ENCODE measurements around the gene MANF.

Gene MANF

DNA sequence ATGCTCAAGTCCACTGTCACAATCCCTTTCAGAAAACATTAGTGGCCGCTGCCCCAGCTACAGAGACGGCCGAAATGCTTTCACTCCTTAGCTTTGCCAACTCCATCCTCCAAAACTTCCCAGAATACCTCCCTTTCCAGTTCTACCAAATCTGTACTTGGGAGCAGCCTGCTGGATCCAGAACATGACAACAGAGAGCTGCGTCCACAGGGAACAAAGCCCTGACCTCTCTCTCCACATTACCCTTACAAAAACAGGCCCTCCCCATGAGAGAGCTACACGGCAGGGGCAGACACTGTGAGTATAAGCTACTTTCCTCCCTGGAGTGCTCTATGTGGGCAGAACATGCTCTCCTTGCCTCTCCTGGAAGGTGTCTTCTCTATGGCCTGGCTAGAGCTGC lies 12.3 kb downstream of the MANF start:
- TF ChIP-seq, protein P1, sequence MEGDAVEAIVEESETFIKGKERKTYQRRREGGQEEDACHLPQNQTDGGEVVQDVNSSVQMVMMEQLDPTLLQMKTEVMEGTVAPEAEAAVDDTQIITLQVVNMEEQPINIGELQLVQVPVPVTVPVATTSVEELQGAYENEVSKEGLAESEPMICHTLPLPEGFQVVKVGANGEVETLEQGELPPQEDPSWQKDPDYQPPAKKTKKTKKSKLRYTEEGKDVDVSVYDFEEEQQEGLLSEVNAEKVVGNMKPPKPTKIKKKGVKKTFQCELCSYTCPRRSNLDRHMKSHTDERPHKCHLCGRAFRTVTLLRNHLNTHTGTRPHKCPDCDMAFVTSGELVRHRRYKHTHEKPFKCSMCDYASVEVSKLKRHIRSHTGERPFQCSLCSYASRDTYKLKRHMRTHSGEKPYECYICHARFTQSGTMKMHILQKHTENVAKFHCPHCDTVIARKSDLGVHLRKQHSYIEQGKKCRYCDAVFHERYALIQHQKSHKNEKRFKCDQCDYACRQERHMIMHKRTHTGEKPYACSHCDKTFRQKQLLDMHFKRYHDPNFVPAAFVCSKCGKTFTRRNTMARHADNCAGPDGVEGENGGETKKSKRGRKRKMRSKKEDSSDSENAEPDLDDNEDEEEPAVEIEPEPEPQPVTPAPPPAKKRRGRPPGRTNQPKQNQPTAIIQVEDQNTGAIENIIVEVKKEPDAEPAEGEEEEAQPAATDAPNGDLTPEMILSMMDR (IDR thresholded peaks at IDR 0.05; ENCODE audit: low read depth, low read length, missing control alignments) = no peak
- H3K4me3 ChIP-seq (ENCODE audit: low read depth, low read length) = no peak overlapping the region
- in situ Hi-C loops (cut with HindIII; ENCODE audit: low sequenced_read_pairs) = no loop called here
- no peak for DNase-seq (ENCODE audit: low read depth)

DNA sequence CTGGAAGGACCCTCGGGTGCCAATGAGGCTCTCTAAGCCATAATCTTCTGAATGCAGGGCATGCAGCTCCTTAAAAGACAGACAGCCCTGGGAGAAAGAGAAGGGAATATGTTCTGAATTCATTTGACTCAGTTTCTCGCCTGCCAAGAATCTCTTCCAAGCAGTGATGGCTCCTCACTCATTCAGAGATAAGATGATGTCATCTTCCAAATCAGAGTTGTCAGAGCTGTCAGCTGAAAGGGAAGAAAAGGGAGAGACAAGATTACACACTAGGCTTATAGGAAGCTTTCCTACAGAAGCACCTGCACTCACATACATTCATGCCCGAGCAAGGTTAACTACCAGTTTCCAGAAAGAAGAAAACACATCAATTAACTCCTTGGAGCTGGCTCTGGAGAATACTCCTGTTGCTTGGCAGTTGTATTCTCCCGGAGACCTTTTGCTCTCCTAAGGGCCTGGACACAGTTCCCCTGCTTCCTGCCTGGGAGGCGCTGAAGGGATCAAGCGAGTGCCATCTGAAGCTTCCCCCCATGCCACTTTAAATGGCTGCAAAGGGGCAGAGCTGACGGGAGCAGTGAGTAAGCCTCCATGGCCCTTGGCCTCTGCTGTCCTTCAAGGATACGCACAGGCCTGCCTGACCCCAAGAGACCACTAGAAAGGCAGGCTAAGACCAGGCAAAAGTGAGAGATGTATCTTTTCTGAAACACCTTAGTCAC lies 13.7 kb downstream of the MANF start:
- no peak for DNase-seq (ENCODE audit: low read depth)
- H3K4me3 ChIP-seq (ENCODE audit: low read depth, low read length) = no peak overlapping the region
- TF ChIP-seq, protein P1 (IDR thresholded peaks at IDR 0.05; ENCODE audit: low read depth, low read length, missing control alignments) = no peak
- in situ Hi-C loops (cut with HindIII; ENCODE audit: low sequenced_read_pairs) = no loop called here

DNA sequence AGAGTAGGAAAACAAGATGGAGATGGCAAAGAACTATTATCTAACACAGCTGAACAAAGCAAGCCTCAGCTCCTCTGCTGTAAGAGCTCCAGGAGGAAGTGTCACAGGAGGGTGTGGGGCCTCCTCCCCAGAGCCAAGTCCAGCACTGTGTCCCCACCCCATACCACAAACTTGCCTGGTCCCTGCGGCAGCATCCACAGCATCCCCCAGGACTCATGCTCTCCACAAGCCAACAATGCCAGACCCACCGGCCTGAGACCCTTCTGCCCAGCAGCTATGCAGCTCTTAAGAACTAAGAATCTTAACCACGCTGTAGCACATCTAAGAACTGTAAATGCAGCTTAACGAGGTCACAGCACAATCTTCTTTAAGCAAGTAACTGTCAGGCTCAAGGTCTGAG lies 15.1 kb downstream of the MANF start:
- DNase-seq (ENCODE audit: low read depth) = no peak
- in situ Hi-C loops (cut with HindIII; ENCODE audit: low sequenced_read_pairs) = no loop called here
- no peak overlapping the region for H3K4me3 ChIP-seq (ENCODE audit: low read depth, low read length)

DNA sequence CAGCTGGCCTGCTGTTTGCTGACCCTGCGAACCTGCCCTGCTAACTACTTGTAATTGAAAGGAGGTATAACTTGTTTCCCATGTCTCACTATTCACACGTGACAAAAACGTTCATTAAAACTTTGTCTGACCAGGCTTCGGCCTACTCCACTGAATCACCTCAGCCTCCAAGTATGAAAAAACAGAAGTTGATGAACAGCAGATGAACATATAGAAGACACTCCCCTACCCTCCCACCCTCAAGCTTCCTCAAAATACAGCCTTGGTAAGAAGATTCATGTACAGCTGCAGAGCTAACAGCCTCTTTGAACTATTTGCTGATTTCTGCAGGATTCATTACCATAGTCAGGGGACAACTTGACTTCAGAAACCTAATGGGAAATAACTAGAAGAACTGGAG lies 16.6 kb downstream of the MANF start:
- TF ChIP-seq, protein P1 (IDR thresholded peaks at IDR 0.05; ENCODE audit: low read depth, low read length, missing control alignments) = no peak
- H3K4me3 ChIP-seq (ENCODE audit: low read depth, low read length) = no peak overlapping the region
- in situ Hi-C loops (cut with HindIII; ENCODE audit: low sequenced_read_pairs) = no loop called here
- no peak for DNase-seq (ENCODE audit: low read depth)

More for the DNA sequence above, 15.1 kb downstream of the MANF start:
- TF ChIP-seq, protein P1 (IDR thresholded peaks at IDR 0.05; ENCODE audit: low read depth, low read length, missing control alignments) = no peak

DNA sequence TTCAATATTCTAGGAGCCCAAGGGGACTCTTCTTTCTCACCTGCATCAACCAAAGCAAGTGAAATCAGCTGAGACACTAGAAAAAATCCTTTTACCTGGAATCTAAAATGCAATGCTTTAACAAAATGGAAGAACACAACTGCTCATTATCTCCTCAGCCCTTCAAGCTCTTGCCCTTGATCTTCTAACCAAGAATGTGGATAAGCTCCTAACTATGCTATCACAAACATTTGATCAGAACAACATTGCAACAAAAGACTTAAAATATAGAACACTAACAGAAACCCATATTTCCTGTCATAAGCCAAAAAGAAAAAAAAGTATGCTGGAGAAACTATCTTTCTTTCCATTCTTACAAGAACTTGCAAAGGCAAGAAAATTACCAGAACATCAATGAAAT lies 18.6 kb downstream of the MANF start:
- in situ Hi-C loops (cut with HindIII; ENCODE audit: low sequenced_read_pairs) = no loop called here
- no peak overlapping the region for H3K4me3 ChIP-seq (ENCODE audit: low read depth, low read length)
- no peak for DNase-seq (ENCODE audit: low read depth)
- TF ChIP-seq, protein P1 (IDR thresholded peaks at IDR 0.05; ENCODE audit: low read depth, low read length, missing control alignments) = no peak

DNA sequence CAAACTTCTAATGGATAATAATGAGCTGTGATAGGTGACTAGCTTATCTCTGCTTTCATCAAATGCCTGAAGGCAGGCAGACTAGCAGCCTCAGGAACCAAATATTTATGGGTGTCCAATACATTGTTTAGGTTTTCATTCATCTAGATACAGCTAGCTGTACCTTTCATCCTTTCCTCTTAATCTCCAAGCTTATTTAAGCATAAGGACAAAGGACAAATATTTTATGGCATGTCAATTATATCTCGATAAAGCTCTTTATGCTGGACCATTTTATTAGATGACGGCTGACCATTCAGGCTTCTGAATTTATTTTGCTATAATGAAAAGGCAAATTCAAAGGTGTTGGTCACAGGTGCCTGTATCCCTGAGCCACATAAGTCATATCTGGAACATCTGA lies 22.9 kb downstream of the MANF start:
- DNase-seq (ENCODE audit: low read depth) = no peak
- in situ Hi-C loops (cut with HindIII; ENCODE audit: low sequenced_read_pairs) = loop anchor here (5.0 kb wide), 1 partner anchor 59 kb away; no protein-coding TSS in a partner anchor
- H3K4me3 ChIP-seq (ENCODE audit: low read depth, low read length) = no peak overlapping the region
- TF ChIP-seq, protein P1 (IDR thresholded peaks at IDR 0.05; ENCODE audit: low read depth, low read length, missing control alignments) = no peak
